ENCODE results near the gene SRGAP1. TPM values are rescaled to one million over a fixed set of nuclear protein-coding genes. Genes with fewer than 3 reads are reported as not detected.

SRGAP1 gene
- polyA plus RNA-seq, 3 donors from 2014 or later: 0.02 TPM; not detected in 2

DNA sequence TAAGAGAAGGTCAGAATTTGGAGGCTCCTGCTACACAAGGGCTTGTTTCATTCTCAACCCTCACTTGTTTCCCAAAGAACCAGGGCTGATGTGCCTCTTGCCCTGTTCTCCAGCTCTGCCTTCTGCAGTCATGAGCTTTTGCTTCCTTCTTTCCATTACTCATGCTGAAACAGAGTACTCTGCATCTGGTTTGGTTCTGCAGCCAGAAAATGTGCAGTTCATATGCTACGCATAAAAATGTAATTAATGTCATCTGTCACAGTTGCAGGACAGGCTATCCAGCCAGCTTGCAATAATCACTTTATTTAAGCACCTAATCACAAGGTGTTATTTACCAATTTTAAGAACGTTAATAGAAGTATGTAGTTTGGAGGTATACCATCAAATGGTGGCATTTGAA is 150.2 kb downstream of the SRGAP1 start:
- Mint-ChIP-seq H3K4me1 (no peaks in the 10 kb centered on the region), H3K36me3 (peaks cover 0 to 3% (median 0%) of the 10 kb centered on the region in 3 donors), H3K27me3 (ENCODE audit: low read depth in 3 of 3) (peaks cover 2 to 8% (median 2%) of the 10 kb centered on the region in 3 donors), H3K9me3 (peaks cover 0 to 5% (median 2%) of the 10 kb centered on the region in 6 donors), H3K4me3 (no peak overlapping the region), H3K27ac (no peak overlapping the region)
- no peak for DNase-seq

DNA sequence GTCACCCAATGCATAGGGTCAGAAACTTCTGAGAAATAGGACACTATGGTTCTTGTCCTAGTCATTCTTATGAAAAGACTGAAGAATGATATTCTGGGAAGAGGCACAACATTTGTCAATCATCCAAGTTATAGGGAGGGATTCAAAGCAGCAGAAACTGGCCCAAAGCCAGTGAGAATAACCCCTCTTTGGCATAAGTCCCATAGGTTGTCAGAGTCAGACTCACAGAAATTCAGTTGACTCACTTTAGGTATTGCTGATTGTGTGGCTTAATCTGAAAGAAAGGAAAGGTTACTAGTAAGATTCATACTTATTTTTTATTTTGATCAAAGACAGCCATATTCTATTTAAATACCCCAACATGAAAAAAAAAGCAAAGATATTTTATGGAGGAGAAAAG is 151.0 kb downstream of the SRGAP1 start:
- Mint-ChIP-seq H3K27ac (no peak overlapping the region), H3K4me3 (no peak overlapping the region), H3K9me3 (peaks cover 0 to 5% (median 2%) of the 10 kb centered on the region in 6 donors), H3K27me3 (ENCODE audit: low read depth in 3 of 3) (peaks cover 2 to 11% (median 2%) of the 10 kb centered on the region in 3 donors), H3K4me1 (no peaks in the 10 kb centered on the region), H3K36me3 (peaks cover 0 to 3% (median 0%) of the 10 kb centered on the region in 3 donors)
- no peak for DNase-seq

- H3K4me1 Mint-ChIP-seq: no peaks in the 10 kb centered on the region
- H3K9me3 Mint-ChIP-seq: peaks cover 0 to 5% (median 2%) of the 10 kb centered on the region in 6 donors
- H3K36me3 Mint-ChIP-seq: peaks cover 0 to 3% (median 0%) of the 10 kb centered on the region in 3 donors
Observed at GRCh38 chr12:63996556-63996955, 152.1 kb downstream of the SRGAP1 start.

DNA sequence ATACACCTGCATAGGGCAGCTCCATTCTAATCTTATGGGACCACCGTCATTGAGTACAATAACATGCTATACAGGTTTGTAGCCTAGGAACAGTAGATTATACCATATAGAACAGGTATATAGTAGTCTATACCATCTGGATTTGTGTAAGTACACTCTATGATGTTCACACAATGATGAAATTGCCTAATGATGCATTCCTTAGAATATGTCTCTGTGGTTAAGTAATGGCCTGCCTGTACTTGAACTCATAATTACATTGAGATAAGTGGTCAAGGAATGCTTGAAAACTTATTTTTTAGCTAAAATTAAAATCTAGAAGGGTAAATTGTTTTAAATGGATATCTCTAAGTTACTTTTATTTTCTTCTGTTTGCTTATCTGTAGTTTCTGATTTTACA is 152.7 kb downstream of the SRGAP1 start:
- Mint-ChIP-seq H3K4me3 (no peak overlapping the region), H3K27ac (no peak overlapping the region), H3K27me3 (ENCODE audit: low read depth in 3 of 3) (peaks cover 2 to 11% (median 2%) of the 10 kb centered on the region in 3 donors), H3K36me3 (peaks cover 0 to 3% (median 0%) of the 10 kb centered on the region in 3 donors), H3K9me3 (peaks cover 0 to 5% (median 2%) of the 10 kb centered on the region in 6 donors), H3K4me1 (no peaks in the 10 kb centered on the region)
- DNase-seq: no peak

More at GRCh38 chr12:63996556-63996955, 152.1 kb downstream of the SRGAP1 start:
- Mint-ChIP-seq H3K27me3 (ENCODE audit: low read depth in 3 of 3) (peaks cover 2 to 15% (median 2%) of the 10 kb centered on the region in 3 donors), H3K27ac (no peak overlapping the region), H3K4me3 (no peak overlapping the region)
- no peak for DNase-seq

GRCh38 chr12:63998584-63998983 is 154.1 kb downstream of the SRGAP1 start:
- H3K9me3 Mint-ChIP-seq: peaks cover 0 to 5% (median 2%) of the 10 kb centered on the region in 6 donors
- H3K27me3 Mint-ChIP-seq (ENCODE audit: low read depth in 3 of 3): peaks cover 2 to 7% (median 2%) of the 10 kb centered on the region in 3 donors
- no peak for DNase-seq
- H3K36me3 Mint-ChIP-seq: peaks cover 0 to 3% (median 0%) of the 10 kb centered on the region in 3 donors
- H3K4me1 Mint-ChIP-seq: no peaks in the 10 kb centered on the region
- no peak overlapping the region for H3K4me3 Mint-ChIP-seq
- no peak overlapping the region for H3K27ac Mint-ChIP-seq

DNA sequence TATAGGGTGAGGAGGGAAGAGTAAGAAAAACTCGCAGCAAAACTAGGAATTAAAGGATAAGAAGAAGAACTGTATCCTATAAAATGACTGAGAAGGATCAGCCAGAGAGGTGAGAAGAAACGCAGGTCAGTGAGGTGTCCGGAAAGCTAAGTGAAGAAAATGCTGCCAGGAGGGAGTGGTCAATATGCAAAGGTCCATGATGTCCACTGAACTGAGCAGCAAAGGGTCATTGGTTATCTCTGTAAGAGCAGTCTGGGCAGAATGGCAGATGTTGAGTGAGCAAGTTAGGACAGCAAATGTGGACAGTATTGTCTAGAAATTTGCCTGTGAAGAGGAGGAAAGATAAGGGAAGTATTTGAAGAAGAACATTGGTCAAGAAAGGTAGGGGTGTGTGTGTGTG is 155.4 kb downstream of the SRGAP1 start:
- peaks cover 0 to 5% (median 2%) of the 10 kb centered on the region in 6 donors for H3K9me3 Mint-ChIP-seq
- H3K27me3 Mint-ChIP-seq (ENCODE audit: low read depth in 3 of 3): peaks cover 2 to 7% (median 2%) of the 10 kb centered on the region in 3 donors
- DNase-seq: no peak
- no peak overlapping the region for H3K27ac Mint-ChIP-seq
- H3K4me3 Mint-ChIP-seq: no peak overlapping the region
- peaks cover 0 to 3% (median 0%) of the 10 kb centered on the region in 3 donors for H3K36me3 Mint-ChIP-seq
- no peaks in the 10 kb centered on the region for H3K4me1 Mint-ChIP-seq

DNA sequence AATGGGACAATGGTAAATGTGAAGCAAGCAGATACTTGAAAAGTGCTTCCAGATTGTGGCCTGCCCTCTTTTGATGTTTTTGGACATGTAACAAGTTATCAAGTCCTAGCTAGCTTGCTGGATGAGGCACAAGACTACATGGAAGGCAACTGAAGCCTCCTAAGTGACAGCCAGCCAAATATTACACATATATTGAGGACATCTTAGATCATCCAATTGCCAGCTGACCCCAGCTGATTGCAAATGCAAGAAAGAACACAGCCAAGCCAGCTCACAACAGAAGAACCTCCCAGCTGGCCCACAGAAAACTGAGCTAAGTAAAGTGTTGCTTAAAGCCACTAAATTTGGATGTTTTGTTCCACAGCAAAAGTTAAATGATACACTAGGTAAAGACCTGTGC is 156.9 kb downstream of the SRGAP1 start:
- peaks cover 0 to 5% (median 4%) of the 10 kb centered on the region in 6 donors for H3K9me3 Mint-ChIP-seq
- no peaks in the 10 kb centered on the region for H3K4me1 Mint-ChIP-seq
- H3K36me3 Mint-ChIP-seq: peaks cover 0 to 3% (median 0%) of the 10 kb centered on the region in 3 donors
- no peak overlapping the region for H3K4me3 Mint-ChIP-seq
- DNase-seq: no peak
- peaks cover 2 to 7% (median 5%) of the 10 kb centered on the region in 3 donors for H3K27me3 Mint-ChIP-seq (ENCODE audit: low read depth in 3 of 3)
- no peak overlapping the region for H3K27ac Mint-ChIP-seq

GRCh38 chr12:64004641-64005040 is 160.1 kb downstream of the SRGAP1 start:
- no peaks in the 10 kb centered on the region for H3K36me3 Mint-ChIP-seq
- no peak overlapping the region for H3K27ac Mint-ChIP-seq
- DNase-seq: no peak
- no peaks in the 10 kb centered on the region for H3K4me1 Mint-ChIP-seq
- no peak overlapping the region for H3K4me3 Mint-ChIP-seq
- H3K9me3 Mint-ChIP-seq: peaks cover 0 to 6% (median 0%) of the 10 kb centered on the region in 6 donors
- peaks cover 0 to 7% (median 2%) of the 10 kb centered on the region in 3 donors for H3K27me3 Mint-ChIP-seq (ENCODE audit: low read depth in 3 of 3)

DNA sequence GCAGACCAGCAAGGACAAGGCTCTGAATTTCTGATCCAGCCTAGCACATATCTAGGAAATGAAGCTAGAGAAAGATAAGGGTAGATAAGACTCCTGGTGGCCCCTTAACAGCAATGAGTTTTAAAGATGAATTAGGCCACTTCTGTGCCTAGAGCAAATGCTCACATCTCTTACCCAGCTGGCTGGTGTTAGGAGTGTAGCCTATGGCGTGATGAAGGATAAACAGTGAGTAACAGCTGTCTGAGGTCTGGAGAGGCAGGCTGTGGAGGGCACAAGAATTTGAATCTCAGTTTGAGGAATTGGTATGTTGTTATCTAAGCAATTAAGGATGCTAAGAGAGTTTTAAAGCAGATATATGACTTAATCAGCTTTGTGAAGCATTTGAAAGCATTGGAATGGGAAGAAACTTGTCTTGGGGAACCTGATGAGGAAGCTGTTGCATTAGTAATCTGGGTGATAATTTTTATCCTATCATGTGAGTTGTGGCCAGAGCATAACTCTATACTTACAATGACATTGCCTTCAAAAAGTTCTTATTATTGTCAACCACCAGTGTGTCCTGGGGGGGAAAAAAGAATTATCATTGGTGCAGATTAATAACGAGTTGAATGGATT is 161.8 kb downstream of the SRGAP1 start:
- no peaks in the 10 kb centered on the region for H3K36me3 Mint-ChIP-seq
- H3K27ac Mint-ChIP-seq: no peak overlapping the region
- peaks cover 0 to 6% (median 0%) of the 10 kb centered on the region in 6 donors for H3K9me3 Mint-ChIP-seq

DNA sequence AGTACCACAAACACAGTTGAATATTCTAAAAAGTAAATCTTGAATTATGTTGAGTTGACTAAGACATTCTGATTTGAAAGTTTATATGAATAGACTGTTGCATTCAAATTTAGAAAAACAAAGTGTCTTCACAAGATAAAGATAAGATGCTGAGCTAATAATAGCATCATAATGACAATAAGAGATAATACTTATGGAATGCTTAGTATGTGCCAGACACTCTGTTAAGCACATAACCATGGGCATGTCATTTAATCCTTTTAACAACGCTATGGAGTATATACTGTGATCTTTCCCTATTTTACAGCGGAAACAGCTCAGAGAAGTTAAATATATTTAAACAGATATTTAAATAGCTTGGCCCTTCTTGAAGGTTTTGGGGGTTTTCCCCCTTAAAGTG is 163.4 kb downstream of the SRGAP1 start:
- H3K4me3 Mint-ChIP-seq: no peak overlapping the region
- no peak overlapping the region for H3K27ac Mint-ChIP-seq
- H3K9me3 Mint-ChIP-seq: peaks cover 0 to 6% (median 0%) of the 10 kb centered on the region in 6 donors
- peaks cover 0 to 2% (median 0%) of the 10 kb centered on the region in 3 donors for H3K27me3 Mint-ChIP-seq (ENCODE audit: low read depth in 3 of 3)
- H3K4me1 Mint-ChIP-seq: no peaks in the 10 kb centered on the region
- H3K36me3 Mint-ChIP-seq: no peaks in the 10 kb centered on the region
- DNase-seq: no peak

More for the DNA sequence above, 161.8 kb downstream of the SRGAP1 start:
- Mint-ChIP-seq H3K4me1 (no peaks in the 10 kb centered on the region), H3K27me3 (ENCODE audit: low read depth in 3 of 3) (peaks cover 0 to 2% (median 0%) of the 10 kb centered on the region in 3 donors), H3K4me3 (no peak overlapping the region)
- no peak for DNase-seq

GRCh38 chr12:64008596-64008995 is 164.1 kb downstream of the SRGAP1 start:
- H3K4me3 Mint-ChIP-seq: no peak overlapping the region
- peaks cover 0 to 6% (median 0%) of the 10 kb centered on the region in 6 donors for H3K9me3 Mint-ChIP-seq
- no peaks in the 10 kb centered on the region for H3K36me3 Mint-ChIP-seq
- no peak overlapping the region for H3K27ac Mint-ChIP-seq
- peaks cover 0 to 2% (median 0%) of the 10 kb centered on the region in 3 donors for H3K27me3 Mint-ChIP-seq (ENCODE audit: low read depth in 3 of 3)
- H3K4me1 Mint-ChIP-seq: no peaks in the 10 kb centered on the region
- no peak for DNase-seq

DNA sequence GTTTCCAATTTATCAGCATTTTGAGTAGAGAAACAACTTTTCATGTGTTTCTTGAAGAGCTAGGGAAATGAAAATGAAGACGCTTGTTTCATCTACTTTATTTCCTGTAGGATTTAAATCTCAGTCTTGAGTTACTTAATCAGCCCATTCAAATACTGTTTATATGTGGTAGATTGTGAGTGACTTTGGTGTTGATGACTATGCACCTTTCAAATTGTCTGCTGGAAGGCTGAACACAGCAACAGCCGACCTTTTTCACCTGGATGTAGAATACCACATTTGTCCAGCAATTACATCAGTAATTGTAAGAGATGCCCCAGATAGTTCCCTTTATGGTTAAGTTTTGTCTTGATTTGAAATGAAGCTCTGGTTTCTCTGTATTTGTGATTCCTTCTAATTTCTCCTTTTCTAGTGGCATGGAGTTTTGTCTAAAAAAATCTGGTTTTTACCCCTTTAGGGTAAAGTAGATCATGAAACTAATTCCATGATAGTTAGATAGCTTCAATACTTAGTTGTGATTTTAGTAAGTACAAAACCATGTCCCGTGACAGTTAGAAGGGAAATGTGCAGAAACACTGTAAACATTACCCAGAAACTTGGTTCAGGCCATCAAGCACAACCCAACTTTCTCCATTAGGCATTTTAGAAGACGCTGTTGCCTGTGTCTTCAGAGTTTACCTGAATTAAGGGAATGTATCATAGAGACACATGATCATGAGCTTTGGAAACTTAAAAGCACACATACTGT is 165.0 kb downstream of the SRGAP1 start:
- peaks cover 0 to 2% (median 0%) of the 10 kb centered on the region in 3 donors for H3K27me3 Mint-ChIP-seq (ENCODE audit: low read depth in 3 of 3)
- H3K4me3 Mint-ChIP-seq: no peak overlapping the region
- H3K36me3 Mint-ChIP-seq: no peaks in the 10 kb centered on the region
- no peak for DNase-seq
- peaks cover 0 to 6% (median 0%) of the 10 kb centered on the region in 6 donors for H3K9me3 Mint-ChIP-seq
- no peak overlapping the region for H3K27ac Mint-ChIP-seq
- no peaks in the 10 kb centered on the region for H3K4me1 Mint-ChIP-seq

GRCh38 chr12:64010069-64010686 is 165.7 kb downstream of the SRGAP1 start:
- no peak for DNase-seq
- H3K27me3 Mint-ChIP-seq (ENCODE audit: low read depth in 3 of 3): peaks cover 0 to 2% (median 0%) of the 10 kb centered on the region in 3 donors
- H3K27ac Mint-ChIP-seq: no peak overlapping the region
- no peaks in the 10 kb centered on the region for H3K4me1 Mint-ChIP-seq
- no peak overlapping the region for H3K4me3 Mint-ChIP-seq
- peaks cover 0 to 6% (median 0%) of the 10 kb centered on the region in 6 donors for H3K9me3 Mint-ChIP-seq
- no peaks in the 10 kb centered on the region for H3K36me3 Mint-ChIP-seq

- Mint-ChIP-seq H3K27ac (no peak overlapping the region), H3K4me3 (no peak overlapping the region), H3K27me3 (ENCODE audit: low read depth in 3 of 3) (no peaks in the 10 kb centered on the region), H3K9me3 (peaks cover 0 to 2% (median 0%) of the 10 kb centered on the region in 6 donors), H3K36me3 (no peaks in the 10 kb centered on the region), H3K4me1 (no peaks in the 10 kb centered on the region)
- no peak for DNase-seq
Observed at GRCh38 chr12:64016521-64016920, 172.0 kb downstream of the SRGAP1 start.

Data from immature natural killer cell (primary cell).